H1 (cell line): ENCODE data around the gene WWC1. TPM values are rescaled to one million over a fixed set of nuclear protein-coding genes. Genes with fewer than 3 reads are reported as not detected.

Experiments
- ATF2 ChIP-seq: IDR thresholded peaks from 2 replicates; pipeline ENCODE4 v1.6.1; 2012; ENCODE audit warnings: low read length, inconsistent platforms
- ATF3 ChIP-seq: IDR thresholded peaks from 2 replicates; pipeline ENCODE4 v1.6.1; 2011; ENCODE audit warnings: low read depth, mild to moderate bottlenecking, low read length; ENCODE audit not compliant: insufficient read depth
- BCL11A ChIP-seq, 2 experiments: IDR thresholded peaks; one replicate each; pipeline ENCODE4 v1.6.1; 2011; ENCODE audit warnings: low read depth in 2 of 2, low read length in 2 of 2, mild to moderate bottlenecking in 2 of 2
- HDAC6 ChIP-seq: IDR thresholded peaks from one replicate; pipeline ENCODE4 v1.7.1; 2012; ENCODE audit warnings: low read depth, mild to moderate bottlenecking, inconsistent platforms, low read length, moderate library complexity
- polyA plus RNA-seq, 7 experiments: library from polyadenylated mRNA; depleted of rRNA in 3 of 7; stranded (reverse) in 5 of 7; unstranded in 2 of 7; fragments of >200 nt in 5 of 7; fragments of 200-250 nt in 2 of 7; gene quantifications; 1 replicate in 5 of 7; 2 replicates in 1 of 7; 4 replicates in 1 of 7; pipeline versions ENCODE4 v1.2.1 to v1.2.3, GENCODE V29; 2011 to 2013; ENCODE audit warnings: missing spikeins in 2 of 7, mixed read lengths in 2 of 7
- total RNA-seq: library from RNA; stranded (reverse); fragmentation: NEBNext Ultra II Directional; extraction: Animal tissue kit (Norgen Biotek cat#: 25700); gene quantifications from 2 replicates; pipeline ENCODE4 v1.2.1, GENCODE V29; 2021

The WWC1 gene
- total and polyA plus RNA-seq, 2 of the 8 experiments (the other 6 are each of a cell fraction or from before 2014, with no cell fraction given): 16.4 to 41.1 TPM

- TF ChIP-seq ATF3 (no peak), BCL11A (IDR thresholded peaks at IDR 0.05; ENCODE audit: low read depth in 2 of 2, low read length in 2 of 2) (no peak), HDAC6 (no peak), ATF2 (no peak)
Measured at GRCh38 chr5:168424594-168425323, 133.3 kb downstream of the WWC1 start (continued).
